ENCODE data around the gene AGAP9.
"Not testable (repeated sequence)": the region's sequence is repeated elsewhere in the genome, so short reads cannot be mapped to it uniquely, and the experiment has no call there.

The AGAP9 gene

GRCh38 chr10:47473516-47473915 is 49.9 kb downstream of the AGAP9 start:
- not testable (repeated sequence) for H3K4ac ChIP-seq (ENCODE audit: low read length); H4K8ac ChIP-seq (ENCODE audit: low read depth, low read length); H2BK120ac ChIP-seq (ENCODE audit: low read depth, low read length); H4K91ac ChIP-seq (ENCODE audit: low read depth, low read length, poor library complexity); H3K9ac ChIP-seq (ENCODE audit: low read depth, low read length, poor library complexity); H3K4me2 ChIP-seq (ENCODE audit: insufficient read depth, low read length, poor library complexity, severe bottlenecking); H3K18ac ChIP-seq (ENCODE audit: low read length); H2AK5ac ChIP-seq (ENCODE audit: low read depth, low read length); H3K27me3 ChIP-seq (ENCODE audit: control insufficient read depth in 3 of 3, insufficient read depth in 3 of 3, low read depth in 1 of 3, low read length in 3 of 3); H2BK5ac ChIP-seq (ENCODE audit: low read length); H3K14ac ChIP-seq (ENCODE audit: low read length); H2BK12ac ChIP-seq (ENCODE audit: low read length); H3K4me1 ChIP-seq (ENCODE audit: control insufficient read depth in 2 of 2, insufficient read depth in 1 of 2, low read depth in 1 of 2, low read length in 2 of 2); H3K4me3 ChIP-seq (ENCODE audit: low read length in 2 of 2); H3K23ac ChIP-seq (ENCODE audit: low read depth, low read length, poor library complexity); H2AFZ ChIP-seq (ENCODE audit: low read length); DNase-seq (ENCODE audit: low spot score); H3K79me1 ChIP-seq (ENCODE audit: low read depth, low read length); H2BK15ac ChIP-seq (ENCODE audit: low read length); H3K9me3 ChIP-seq (replicated peaks in 1 of 2; ENCODE audit: control insufficient read depth in 2 of 2, insufficient read depth in 1 of 2, low read depth in 1 of 2, low read length in 2 of 2); H3K27ac ChIP-seq (replicated peaks; ENCODE audit: low read length); H3K36me3 ChIP-seq (replicated peaks in 1 of 2; ENCODE audit: control insufficient read depth in 2 of 2, insufficient read depth in 2 of 2, low read length in 2 of 2)
- no CpG with 5 or more reads among the region's 7 CpGs for WGBS, 2 donors (ENCODE audit: extremely low coverage in 2 of 2, insufficient read length in 2 of 2, insufficient replicate concordance in 1 of 2)

GRCh38 chr10:47472647-47473046 is 50.8 kb downstream of the AGAP9 start:
- not testable (repeated sequence) for H2AFZ ChIP-seq (ENCODE audit: low read length); H3K18ac ChIP-seq (ENCODE audit: low read length); H3K4me1 ChIP-seq (ENCODE audit: control insufficient read depth in 2 of 2, insufficient read depth in 1 of 2, low read depth in 1 of 2, low read length in 2 of 2); H2BK12ac ChIP-seq (ENCODE audit: low read length); DNase-seq (ENCODE audit: low spot score); H3K9me3 ChIP-seq (replicated peaks in 1 of 2; ENCODE audit: control insufficient read depth in 2 of 2, insufficient read depth in 1 of 2, low read depth in 1 of 2, low read length in 2 of 2); H3K9ac ChIP-seq (ENCODE audit: low read depth, low read length, poor library complexity); H3K4ac ChIP-seq (ENCODE audit: low read length); H3K4me3 ChIP-seq (ENCODE audit: low read length in 2 of 2); H2BK120ac ChIP-seq (ENCODE audit: low read depth, low read length); H3K79me1 ChIP-seq (ENCODE audit: low read depth, low read length); H3K27me3 ChIP-seq (ENCODE audit: control insufficient read depth in 3 of 3, insufficient read depth in 3 of 3, low read depth in 1 of 3, low read length in 3 of 3); H4K8ac ChIP-seq (ENCODE audit: low read depth, low read length); H3K23ac ChIP-seq (ENCODE audit: low read depth, low read length, poor library complexity); H2BK5ac ChIP-seq (ENCODE audit: low read length); H4K91ac ChIP-seq (ENCODE audit: low read depth, low read length, poor library complexity); H3K14ac ChIP-seq (ENCODE audit: low read length); H3K36me3 ChIP-seq (replicated peaks in 1 of 2; ENCODE audit: control insufficient read depth in 2 of 2, insufficient read depth in 2 of 2, low read length in 2 of 2); H2AK5ac ChIP-seq (ENCODE audit: low read depth, low read length); H2BK15ac ChIP-seq (ENCODE audit: low read length); H3K27ac ChIP-seq (replicated peaks; ENCODE audit: low read length); H3K4me2 ChIP-seq (ENCODE audit: insufficient read depth, low read length, poor library complexity, severe bottlenecking)
- no CpG with 5 or more reads among the region's 3 CpGs for WGBS, 2 donors (ENCODE audit: extremely low coverage in 2 of 2, insufficient read length in 2 of 2, insufficient replicate concordance in 1 of 2)

DNA sequence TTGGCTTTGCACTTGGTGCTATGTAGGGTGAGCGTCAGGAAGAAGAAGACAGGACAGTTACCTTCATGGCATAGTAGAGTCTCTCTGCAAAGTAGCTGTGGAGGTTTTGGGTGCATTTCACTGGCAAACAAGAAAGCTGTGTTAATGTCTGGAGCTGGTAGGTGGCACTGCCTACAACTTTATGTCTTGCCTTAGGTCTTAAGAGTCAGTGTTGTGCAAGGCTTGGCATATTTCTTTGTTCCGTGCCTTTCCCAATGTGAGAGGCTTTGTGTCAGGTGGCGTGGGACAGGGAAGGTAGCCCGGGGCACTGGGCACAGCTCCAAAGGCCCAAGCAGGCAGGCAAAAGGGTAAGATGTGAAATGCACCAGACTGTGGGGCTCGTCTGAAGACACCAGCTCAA is 51.4 kb downstream of the AGAP9 start:
- not testable (repeated sequence) for H2AFZ ChIP-seq (ENCODE audit: low read length); H3K4me1 ChIP-seq (ENCODE audit: control insufficient read depth in 2 of 2, insufficient read depth in 1 of 2, low read depth in 1 of 2, low read length in 2 of 2); H3K9ac ChIP-seq (ENCODE audit: low read depth, low read length, poor library complexity); H3K79me1 ChIP-seq (ENCODE audit: low read depth, low read length); H4K8ac ChIP-seq (ENCODE audit: low read depth, low read length); H3K4ac ChIP-seq (ENCODE audit: low read length); H3K18ac ChIP-seq (ENCODE audit: low read length); DNase-seq (ENCODE audit: low spot score); H2BK12ac ChIP-seq (ENCODE audit: low read length); H2BK120ac ChIP-seq (ENCODE audit: low read depth, low read length); H3K27ac ChIP-seq (replicated peaks; ENCODE audit: low read length); H3K36me3 ChIP-seq (replicated peaks in 1 of 2; ENCODE audit: control insufficient read depth in 2 of 2, insufficient read depth in 2 of 2, low read length in 2 of 2); H3K23ac ChIP-seq (ENCODE audit: low read depth, low read length, poor library complexity); H2BK5ac ChIP-seq (ENCODE audit: low read length); H3K14ac ChIP-seq (ENCODE audit: low read length); H3K27me3 ChIP-seq (ENCODE audit: control insufficient read depth in 3 of 3, insufficient read depth in 3 of 3, low read depth in 1 of 3, low read length in 3 of 3); H3K9me3 ChIP-seq (replicated peaks in 1 of 2; ENCODE audit: control insufficient read depth in 2 of 2, insufficient read depth in 1 of 2, low read depth in 1 of 2, low read length in 2 of 2); H4K91ac ChIP-seq (ENCODE audit: low read depth, low read length, poor library complexity); H3K4me3 ChIP-seq (ENCODE audit: low read length in 2 of 2); H2BK15ac ChIP-seq (ENCODE audit: low read length); H3K4me2 ChIP-seq (ENCODE audit: insufficient read depth, low read length, poor library complexity, severe bottlenecking); H2AK5ac ChIP-seq (ENCODE audit: low read depth, low read length)
- WGBS, 2 donors (ENCODE audit: extremely low coverage in 2 of 2, insufficient read length in 2 of 2, insufficient replicate concordance in 1 of 2), result no CpG with 5 or more reads among the region's 5 CpGs

DNA sequence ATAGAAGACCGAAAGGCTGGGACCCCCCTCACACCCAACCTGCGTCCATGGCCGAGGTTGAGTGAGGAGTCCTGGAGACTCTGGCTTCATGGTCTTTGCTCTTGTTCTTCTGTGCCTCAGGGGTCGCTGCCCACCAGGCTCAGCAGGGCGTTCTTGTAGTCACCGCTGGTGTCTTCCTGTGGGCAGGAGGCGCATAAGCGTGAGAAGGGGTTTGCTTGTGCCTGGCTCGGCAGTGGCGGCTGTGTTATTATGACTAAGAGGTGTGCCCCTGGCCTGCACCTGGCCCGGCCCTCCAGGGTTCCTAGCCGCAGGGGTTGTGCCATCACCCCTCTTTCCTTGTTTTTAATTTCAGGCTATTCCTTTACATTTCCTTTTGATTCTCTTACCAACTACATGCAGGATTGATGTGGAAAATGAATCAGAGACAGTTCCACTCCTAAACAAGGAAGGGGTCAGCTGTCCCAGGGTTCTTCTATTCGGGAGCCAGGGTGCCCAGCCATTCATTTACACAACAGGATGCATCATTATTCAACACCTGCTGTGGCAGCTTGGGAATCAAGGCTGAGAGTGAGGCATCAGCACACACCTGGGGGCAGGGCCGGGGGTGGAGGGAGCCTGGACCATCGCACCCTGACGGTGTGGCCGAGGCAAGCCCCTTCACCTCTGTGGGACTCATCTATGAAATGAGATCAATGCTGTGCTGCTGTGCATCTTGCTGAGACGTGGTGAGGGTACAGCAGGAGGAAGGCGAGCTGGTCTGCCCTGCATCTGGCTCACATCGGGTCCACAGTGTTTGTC is 54.5 kb downstream of the AGAP9 start:
- not testable (repeated sequence) for H3K14ac ChIP-seq (ENCODE audit: low read length); H3K4me3 ChIP-seq (ENCODE audit: low read length in 2 of 2); H3K4ac ChIP-seq (ENCODE audit: low read length); H3K9ac ChIP-seq (ENCODE audit: low read depth, low read length, poor library complexity); H3K23ac ChIP-seq (ENCODE audit: low read depth, low read length, poor library complexity); H3K18ac ChIP-seq (ENCODE audit: low read length); H2BK120ac ChIP-seq (ENCODE audit: low read depth, low read length); DNase-seq (ENCODE audit: low spot score); H3K27me3 ChIP-seq (ENCODE audit: control insufficient read depth in 3 of 3, insufficient read depth in 3 of 3, low read depth in 1 of 3, low read length in 3 of 3); H2BK15ac ChIP-seq (ENCODE audit: low read length); H3K79me1 ChIP-seq (ENCODE audit: low read depth, low read length); H3K36me3 ChIP-seq (replicated peaks in 1 of 2; ENCODE audit: control insufficient read depth in 2 of 2, insufficient read depth in 2 of 2, low read length in 2 of 2); H4K91ac ChIP-seq (ENCODE audit: low read depth, low read length, poor library complexity); H2BK5ac ChIP-seq (ENCODE audit: low read length); H2BK12ac ChIP-seq (ENCODE audit: low read length); H2AK5ac ChIP-seq (ENCODE audit: low read depth, low read length); H3K4me1 ChIP-seq (ENCODE audit: control insufficient read depth in 2 of 2, insufficient read depth in 1 of 2, low read depth in 1 of 2, low read length in 2 of 2); H3K27ac ChIP-seq (replicated peaks; ENCODE audit: low read length); H3K4me2 ChIP-seq (ENCODE audit: insufficient read depth, low read length, poor library complexity, severe bottlenecking); H2AFZ ChIP-seq (ENCODE audit: low read length); H3K9me3 ChIP-seq (replicated peaks in 1 of 2; ENCODE audit: control insufficient read depth in 2 of 2, insufficient read depth in 1 of 2, low read depth in 1 of 2, low read length in 2 of 2); H4K8ac ChIP-seq (ENCODE audit: low read depth, low read length)
- no CpG with 5 or more reads among the region's 20 CpGs for WGBS, 2 donors (ENCODE audit: extremely low coverage in 2 of 2, insufficient read length in 2 of 2, insufficient replicate concordance in 1 of 2)

Data from neuronal stem cell (in vitro differentiated cells).